Measurements from ENCODE around the gene COG5.

GRCh38 chr7:107180378-107180777, 383.3 kb downstream of the COG5 start:
- TF ChIP-seq, protein P1, sequence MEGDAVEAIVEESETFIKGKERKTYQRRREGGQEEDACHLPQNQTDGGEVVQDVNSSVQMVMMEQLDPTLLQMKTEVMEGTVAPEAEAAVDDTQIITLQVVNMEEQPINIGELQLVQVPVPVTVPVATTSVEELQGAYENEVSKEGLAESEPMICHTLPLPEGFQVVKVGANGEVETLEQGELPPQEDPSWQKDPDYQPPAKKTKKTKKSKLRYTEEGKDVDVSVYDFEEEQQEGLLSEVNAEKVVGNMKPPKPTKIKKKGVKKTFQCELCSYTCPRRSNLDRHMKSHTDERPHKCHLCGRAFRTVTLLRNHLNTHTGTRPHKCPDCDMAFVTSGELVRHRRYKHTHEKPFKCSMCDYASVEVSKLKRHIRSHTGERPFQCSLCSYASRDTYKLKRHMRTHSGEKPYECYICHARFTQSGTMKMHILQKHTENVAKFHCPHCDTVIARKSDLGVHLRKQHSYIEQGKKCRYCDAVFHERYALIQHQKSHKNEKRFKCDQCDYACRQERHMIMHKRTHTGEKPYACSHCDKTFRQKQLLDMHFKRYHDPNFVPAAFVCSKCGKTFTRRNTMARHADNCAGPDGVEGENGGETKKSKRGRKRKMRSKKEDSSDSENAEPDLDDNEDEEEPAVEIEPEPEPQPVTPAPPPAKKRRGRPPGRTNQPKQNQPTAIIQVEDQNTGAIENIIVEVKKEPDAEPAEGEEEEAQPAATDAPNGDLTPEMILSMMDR (IDR thresholded peaks at IDR 0.05): no peak
- TF ChIP-seq POLR2A (IDR thresholded peaks at IDR 0.05): no peak

Measured in heart left ventricle (tissue), 13 donors.